ENCODE data around the gene APOB. TPM values are rescaled to one million over a fixed set of nuclear protein-coding genes. Genes with fewer than 3 reads are reported as not detected.

The APOB gene
- total and polyA plus RNA-seq, 2 of the 13 experiments (the other 11 are each of a cell fraction or from before 2014, with no cell fraction given) = 1,569 to 2,515 TPM

GRCh38 chr2:21011876-21012556 lies 31.9 kb downstream of the APOB start (continued):
- no peak for TF ChIP-seq ZNF740 (CRISPR knock-in tag; IDR thresholded peaks at IDR 0.05)
- no peak for TF ChIP-seq RAD21 (CRISPR knock-in tag; IDR thresholded peaks at IDR 0.05)
- TF ChIP-seq ZNF879 (CRISPR knock-in tag; IDR thresholded peaks at IDR 0.05) = peak; percentile 47; the same call in 1 of the 2 replicates
- TF ChIP-seq ZNF354B (CRISPR knock-in tag; IDR thresholded peaks at IDR 0.05) = no peak; the same call in 1 of the 2 replicates
- TF ChIP-seq AFF4 (CRISPR knock-in tag; IDR thresholded peaks at IDR 0.05) = no peak
- no peak for TF ChIP-seq ZNF782 (CRISPR knock-in tag; IDR thresholded peaks at IDR 0.05; ENCODE audit: borderline replicate concordance)
- TF ChIP-seq NR2C2 (CRISPR knock-in tag; IDR thresholded peaks at IDR 0.05; ENCODE audit: borderline replicate concordance) = no peak
- 0 out of 2 replicates have a peak, but pooled peaks have one; percentile 49 for TF ChIP-seq FUBP1 (CRISPR knock-in tag; IDR thresholded peaks at IDR 0.05; ENCODE audit: borderline replicate concordance)
- no peak for TF ChIP-seq GMEB2 (CRISPR knock-in tag; IDR thresholded peaks at IDR 0.05; ENCODE audit: low read depth)
- TF ChIP-seq SIN3B (IDR thresholded peaks at IDR 0.05; ENCODE audit: low read length) = no peak
- TF ChIP-seq NRL (CRISPR knock-in tag; IDR thresholded peaks at IDR 0.05; ENCODE audit: borderline replicate concordance) = no peak
- no peak; the same call in 1 of the 2 replicates for TF ChIP-seq ZNF841 (CRISPR knock-in tag; IDR thresholded peaks at IDR 0.05; ENCODE audit: borderline replicate concordance)
- no peak for TF ChIP-seq ZNF143 (CRISPR knock-in tag; IDR thresholded peaks at IDR 0.05)
- no peak for TF ChIP-seq ZNF720 (CRISPR knock-in tag; IDR thresholded peaks at IDR 0.05)
- no peak for TF ChIP-seq ZNF17 (CRISPR knock-in tag; IDR thresholded peaks at IDR 0.05)
- TF ChIP-seq ZNF451 (CRISPR knock-in tag; IDR thresholded peaks at IDR 0.05) = no peak
- no peak for TF ChIP-seq ZNF263 (CRISPR knock-in tag; IDR thresholded peaks at IDR 0.05)
- no peak for TF ChIP-seq SPEN (CRISPR knock-in tag; IDR thresholded peaks at IDR 0.05; ENCODE audit: low read depth)
- peak; percentile 67; the same call in 1 of the 2 replicates for TF ChIP-seq GLI4 (CRISPR knock-in tag; IDR thresholded peaks at IDR 0.05; ENCODE audit: borderline replicate concordance)
- no peak for TF ChIP-seq KAT2B (IDR thresholded peaks at IDR 0.05; ENCODE audit: borderline replicate concordance, low read depth, low read length)
- TF ChIP-seq ZNF562 (CRISPR knock-in tag; IDR thresholded peaks at IDR 0.05; ENCODE audit: borderline replicate concordance) = 0 out of 2 replicates have a peak, but pooled peaks have one; percentile 4
- TF ChIP-seq PAF1 (CRISPR knock-in tag; IDR thresholded peaks at IDR 0.05) = peak; percentile 70; the same call in 1 of the 2 replicates
- TF ChIP-seq RORA (CRISPR knock-in tag; IDR thresholded peaks at IDR 0.05) = no peak
- TF ChIP-seq ZNF83 (CRISPR knock-in tag; IDR thresholded peaks at IDR 0.05; ENCODE audit: borderline replicate concordance) = no peak

All from HepG2 (cell line).